ENCODE measurements around the gene OR5D14.

OR5D14 gene

GRCh38 chr11:55795256-55795655, at the start of gene OR5D14:
Gene OR5D14, plus strand, starts transcription at chr11:55795556. Its CDS starts 0 bp downstream, at chr11:55795556.
- TF ChIP-seq CTCF (conservative IDR thresholded peaks at IDR 0.05; ENCODE audit: low read depth, low read length) = no peak
- H3K4me3 ChIP-seq (ENCODE audit: low read depth, low read length) = no peak within 1 kb of the TSS
- no peak for DNase-seq (ENCODE audit: low read depth)

- no peak for TF ChIP-seq CTCF (conservative IDR thresholded peaks at IDR 0.05; ENCODE audit: low read depth, low read length)
- no peak for DNase-seq (ENCODE audit: low read depth)
- no peak within 1 kb of the TSS for H3K4me3 ChIP-seq (ENCODE audit: low read depth, low read length)
Observed at GRCh38 chr11:55773138-55773537, 22.2 kb upstream of the OR5D14 start, which contains the start of gene OR5D13. Gene OR5D13, plus strand, starts transcription at chr11:55773438. Its CDS starts 0 bp downstream, at chr11:55773438.

- no peak overlapping the region for H3K4me3 ChIP-seq (ENCODE audit: low read depth, low read length)
- no peak for DNase-seq (ENCODE audit: low read depth)
- TF ChIP-seq CTCF (conservative IDR thresholded peaks at IDR 0.05; ENCODE audit: low read depth, low read length) = no peak
Observed at GRCh38 chr11:55791606-55792005, 3.8 kb upstream of the OR5D14 start.

- DNase-seq (ENCODE audit: low read depth) = no peak
- TF ChIP-seq CTCF (conservative IDR thresholded peaks at IDR 0.05; ENCODE audit: low read depth, low read length) = no peak
- H3K4me3 ChIP-seq (ENCODE audit: low read depth, low read length) = no peak overlapping the region
Observed at GRCh38 chr11:55793321-55793720, 2.0 kb upstream of the OR5D14 start.

GRCh38 chr11:55806248-55806647, 10.9 kb downstream of the OR5D14 start:
- no peak overlapping the region for H3K4me3 ChIP-seq (ENCODE audit: low read depth, low read length)
- no peak for DNase-seq (ENCODE audit: low read depth)
- TF ChIP-seq CTCF (conservative IDR thresholded peaks at IDR 0.05; ENCODE audit: low read depth, low read length) = no peak

- no peak within 1 kb of the TSS for H3K4me3 ChIP-seq (ENCODE audit: low read depth, low read length)
- DNase-seq (ENCODE audit: low read depth) = no peak
- TF ChIP-seq CTCF (conservative IDR thresholded peaks at IDR 0.05; ENCODE audit: low read depth, low read length) = no peak
Observed at GRCh38 chr11:55811067-55811466, 15.7 kb downstream of the OR5D14 start, which contains the start of gene OR5L1. Gene OR5L1, plus strand, starts transcription at chr11:55811367. Its CDS starts 100 bp downstream, at chr11:55811467.

GRCh38 chr11:55819330-55819729, 24.0 kb downstream of the OR5D14 start, which contains the start of gene OR5D18:
Gene OR5D18, plus strand, starts transcription at chr11:55819630. Its CDS starts 0 bp downstream, at chr11:55819630.
- no peak for TF ChIP-seq CTCF (conservative IDR thresholded peaks at IDR 0.05; ENCODE audit: low read depth, low read length)
- H3K4me3 ChIP-seq (ENCODE audit: low read depth, low read length) = no peak within 1 kb of the TSS
- no peak for DNase-seq (ENCODE audit: low read depth)
